ENCODE measurements around the gene RNF144A.

Gene RNF144A

GRCh38 chr2:7027411-7027810 lies 110.2 kb downstream of the RNF144A start:
- no peak for DNase-seq

GRCh38 chr2:7027956-7028655 lies 110.9 kb downstream of the RNF144A start:
- Histone ChIP-seq H4K20me1 (ENCODE audit: insufficient read depth, low read length) (no peaks in the 10 kb centered on the region), H3K27ac (ENCODE audit: low read length) (no peak overlapping the region), H3K9me3 (replicated peaks; ENCODE audit: insufficient read depth, low read length) (no peaks in the 10 kb centered on the region), H3F3A (ENCODE audit: insufficient read depth, low read length) (no peaks in the 10 kb centered on the region), H3K9me2 (replicated peaks; ENCODE audit: insufficient read depth, low read length) (no peaks in the 10 kb centered on the region), H3K36me3 (replicated peaks; ENCODE audit: insufficient read depth, low read length) (no peaks in the 10 kb centered on the region), H2AFZ (ENCODE audit: low read length) (no peak overlapping the region), H3K4me1 (ENCODE audit: low read length) (no peaks in the 10 kb centered on the region), H3K4me3 (ENCODE audit: low read length) (no peak overlapping the region), H3K9ac (ENCODE audit: low read length) (no peak overlapping the region), H3K27me3 (replicated peaks; ENCODE audit: insufficient read depth, low read length) (no peaks in the 10 kb centered on the region), H3K4me2 (ENCODE audit: low read depth, low read length) (no peak overlapping the region), H3K79me2 (ENCODE audit: low read length) (no peaks in the 10 kb centered on the region)
- DNase-seq, result no peak
- TF ChIP-seq CTCF (IDR thresholded peaks at IDR 0.05; ENCODE audit: low read length), result no peak
- no peak for TF ChIP-seq EZH2 (optimal IDR thresholded peaks at IDR 0.05; ENCODE audit: low read depth, low read length)
- TF ChIP-seq EZH2phosphoT487 (IDR thresholded peaks at IDR 0.05; ENCODE audit: low read length), result no peak

More at GRCh38 chr2:7027411-7027810, 110.2 kb downstream of the RNF144A start:
- Histone ChIP-seq H3K4me3 (ENCODE audit: low read length) (no peak overlapping the region), H3F3A (ENCODE audit: insufficient read depth, low read length) (no peaks in the 10 kb centered on the region), H3K27me3 (replicated peaks; ENCODE audit: insufficient read depth, low read length) (no peaks in the 10 kb centered on the region), H3K9ac (ENCODE audit: low read length) (no peak overlapping the region), H3K79me2 (ENCODE audit: low read length) (no peaks in the 10 kb centered on the region), H3K4me2 (ENCODE audit: low read depth, low read length) (no peak overlapping the region), H3K36me3 (replicated peaks; ENCODE audit: insufficient read depth, low read length) (no peaks in the 10 kb centered on the region), H3K27ac (ENCODE audit: low read length) (no peak overlapping the region), H2AFZ (ENCODE audit: low read length) (no peak overlapping the region), H3K4me1 (ENCODE audit: low read length) (no peaks in the 10 kb centered on the region), H4K20me1 (ENCODE audit: insufficient read depth, low read length) (no peaks in the 10 kb centered on the region), H3K9me3 (replicated peaks; ENCODE audit: insufficient read depth, low read length) (no peaks in the 10 kb centered on the region), H3K9me2 (replicated peaks; ENCODE audit: insufficient read depth, low read length) (no peaks in the 10 kb centered on the region)
- TF ChIP-seq CTCF (IDR thresholded peaks at IDR 0.05; ENCODE audit: low read length) (no peak), EZH2phosphoT487 (IDR thresholded peaks at IDR 0.05; ENCODE audit: low read length) (no peak), EZH2 (optimal IDR thresholded peaks at IDR 0.05; ENCODE audit: low read depth, low read length) (no peak)

- H3K4me2 ChIP-seq (ENCODE audit: low read depth, low read length), result no peak overlapping the region
- no peaks in the 10 kb centered on the region for H4K20me1 ChIP-seq (ENCODE audit: insufficient read depth, low read length)
- no peaks in the 10 kb centered on the region for H3K9me2 ChIP-seq (replicated peaks; ENCODE audit: insufficient read depth, low read length)
- H3K27me3 ChIP-seq (replicated peaks; ENCODE audit: insufficient read depth, low read length), result no peaks in the 10 kb centered on the region
- H3K9ac ChIP-seq (ENCODE audit: low read length), result no peak overlapping the region
- H3K4me3 ChIP-seq (ENCODE audit: low read length), result no peak overlapping the region
- no peak overlapping the region for H3K27ac ChIP-seq (ENCODE audit: low read length)
- H3K4me1 ChIP-seq (ENCODE audit: low read length), result no peaks in the 10 kb centered on the region
- TF ChIP-seq EZH2 (optimal IDR thresholded peaks at IDR 0.05; ENCODE audit: low read depth, low read length) (no peak), EZH2phosphoT487 (IDR thresholded peaks at IDR 0.05; ENCODE audit: low read length) (no peak), CTCF (IDR thresholded peaks at IDR 0.05; ENCODE audit: low read length) (no peak)
- no peak for DNase-seq
- H3K79me2 ChIP-seq (ENCODE audit: low read length), result no peaks in the 10 kb centered on the region
- H3K36me3 ChIP-seq (replicated peaks; ENCODE audit: insufficient read depth, low read length), result no peaks in the 10 kb centered on the region
- no peaks in the 10 kb centered on the region for H3F3A ChIP-seq (ENCODE audit: insufficient read depth, low read length)
- no peak overlapping the region for H2AFZ ChIP-seq (ENCODE audit: low read length)
- H3K9me3 ChIP-seq (replicated peaks; ENCODE audit: insufficient read depth, low read length), result no peaks in the 10 kb centered on the region
Measured at GRCh38 chr2:7028846-7029245, 111.6 kb downstream of the RNF144A start.

All from MM.1S (cell line).